Activated T-cell treated with anti-CD3 and anti-CD28 coated beads, Interleukin-2, amount 50 U/mL, for 1 hour (primary cell): ENCODE results near the gene PHYHD1.
A peak's percentile ranks its signal among the peaks of the same experiment; 100 is the strongest.
"Not testable (repeated sequence)": the region's sequence is repeated elsewhere in the genome, so short reads cannot be mapped to it uniquely, and the experiment has no call there.

Experiments used
- DNase-seq: peaks from one replicate; pipeline ENCODE4 v3.0.0-alpha.2; 2020

PHYHD1 gene

DNA sequence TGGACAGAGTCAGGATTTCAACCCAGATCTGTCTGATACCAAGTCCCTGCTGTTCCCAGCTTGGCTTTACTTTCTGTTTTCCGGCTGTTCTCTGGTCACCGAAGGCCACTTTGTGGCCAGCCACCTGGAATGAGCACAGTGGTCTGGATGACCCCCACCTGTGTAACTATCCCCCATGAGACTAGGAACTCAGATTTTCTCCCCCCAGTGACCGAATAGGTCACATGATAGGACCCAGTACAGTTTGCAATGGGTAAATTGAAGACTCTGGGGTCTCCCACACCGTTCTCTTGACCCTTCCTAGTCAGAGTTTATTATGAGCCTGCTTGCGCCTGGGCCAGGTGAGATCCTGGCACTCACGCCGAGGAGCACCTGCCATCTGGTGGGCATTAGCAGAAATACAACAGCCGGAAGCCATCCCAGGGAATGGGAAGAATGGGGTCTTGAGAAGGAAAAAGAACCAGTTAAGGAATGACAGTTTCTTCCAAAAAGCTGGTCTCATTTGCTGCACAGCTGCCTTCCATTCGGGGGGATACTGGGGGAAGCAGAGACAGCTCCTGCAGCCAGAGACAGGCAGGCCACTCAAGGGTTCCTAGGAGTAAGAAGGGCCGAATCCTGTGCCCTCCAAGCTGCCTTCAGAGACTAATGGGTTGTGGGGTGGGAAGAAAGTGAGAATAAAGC lies 7.1 kb downstream of the PHYHD1 start:
- DNase-seq = peak; percentile 61

DNA sequence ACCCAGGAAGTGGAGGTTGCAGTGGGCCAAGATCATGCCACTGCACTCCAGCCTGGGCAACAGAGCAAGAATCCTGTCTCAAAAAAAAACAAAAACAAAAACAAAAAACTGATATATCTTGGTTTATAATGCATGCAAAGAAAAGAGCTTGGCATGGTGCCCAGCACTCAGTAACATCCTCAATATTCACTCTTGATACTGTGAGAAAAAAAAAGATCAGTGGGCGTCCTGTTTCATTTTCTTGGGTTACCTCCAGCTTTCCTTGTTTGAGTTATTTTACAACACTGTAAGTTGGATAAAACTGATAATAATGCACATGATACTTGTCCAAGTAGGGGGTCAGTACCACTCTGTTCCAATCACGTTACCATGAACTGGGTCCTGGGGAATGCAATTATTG lies 7.8 kb downstream of the PHYHD1 start:
- no peak for DNase-seq

DNA sequence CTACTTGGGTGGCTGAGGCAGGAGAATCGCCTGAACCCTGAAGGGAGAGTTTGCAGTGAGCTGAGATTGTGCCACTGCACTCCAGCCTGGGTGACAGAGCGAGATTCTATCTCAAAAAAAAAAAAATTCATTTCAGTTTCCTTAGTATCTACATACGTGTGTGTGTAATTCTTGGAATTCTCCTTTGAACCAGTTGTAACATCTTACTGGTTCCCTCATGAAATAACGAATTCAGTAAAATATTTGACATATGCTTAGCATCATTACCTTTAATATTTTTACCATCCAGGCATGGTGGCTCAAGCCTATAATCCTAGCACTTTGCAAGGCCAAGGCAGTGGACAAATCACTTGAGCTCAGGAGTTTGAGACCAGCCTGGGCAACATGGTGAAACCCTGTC lies 8.8 kb downstream of the PHYHD1 start:
- no peak for DNase-seq

DNA sequence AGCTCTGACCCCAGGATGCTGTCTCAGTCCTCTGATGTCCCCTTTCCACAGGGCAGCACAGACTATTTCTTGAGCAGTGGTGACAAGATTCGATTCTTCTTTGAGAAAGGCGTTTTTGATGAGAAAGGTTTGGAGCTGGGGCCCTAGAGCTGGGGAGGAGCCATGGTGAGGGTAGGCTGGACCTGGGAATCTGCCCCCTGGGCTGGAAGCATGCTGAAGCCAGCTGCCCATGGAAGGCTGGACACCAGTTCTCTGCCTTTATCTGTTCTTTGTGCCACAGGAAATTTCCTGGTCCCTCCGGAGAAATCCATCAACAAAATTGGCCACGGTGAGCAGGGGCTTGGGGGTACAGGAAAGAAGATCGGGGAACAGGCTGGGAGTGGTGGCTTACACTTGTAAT lies 12.9 kb downstream of the PHYHD1 start:
- no peak for DNase-seq

DNA sequence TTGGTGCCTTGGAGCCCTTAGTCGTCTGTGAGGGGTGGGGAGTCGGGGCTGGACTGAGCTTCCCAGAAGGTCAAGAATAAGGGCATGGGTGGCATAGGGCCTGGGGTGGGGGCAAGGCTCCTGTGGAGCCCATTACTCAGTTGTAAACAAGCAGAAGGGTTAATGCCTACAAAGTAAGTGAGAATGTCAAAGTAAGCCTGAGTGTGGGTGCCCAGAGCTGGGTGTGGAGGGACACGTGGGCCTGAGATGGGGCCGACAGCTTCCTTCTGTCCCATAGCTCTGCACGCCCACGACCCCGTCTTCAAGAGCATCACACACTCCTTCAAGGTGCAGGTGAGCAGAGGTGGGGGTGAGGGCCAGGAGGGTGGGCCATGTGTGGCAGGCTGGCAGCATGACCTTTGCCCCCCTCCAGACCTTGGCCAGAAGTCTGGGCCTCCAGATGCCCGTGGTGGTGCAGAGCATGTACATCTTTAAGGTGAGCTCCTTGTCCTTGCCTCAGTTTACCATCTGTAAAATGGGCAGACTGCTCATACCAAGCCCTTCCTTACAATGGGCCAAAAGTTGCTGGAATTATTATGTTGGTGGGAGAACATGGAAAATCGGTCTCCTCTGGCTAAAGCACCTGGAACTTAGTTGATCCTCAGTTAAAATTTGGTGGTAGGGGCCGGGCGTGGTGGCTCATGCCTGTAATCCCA lies 15.5 kb downstream of the PHYHD1 start:
- no peak for DNase-seq

DNA sequence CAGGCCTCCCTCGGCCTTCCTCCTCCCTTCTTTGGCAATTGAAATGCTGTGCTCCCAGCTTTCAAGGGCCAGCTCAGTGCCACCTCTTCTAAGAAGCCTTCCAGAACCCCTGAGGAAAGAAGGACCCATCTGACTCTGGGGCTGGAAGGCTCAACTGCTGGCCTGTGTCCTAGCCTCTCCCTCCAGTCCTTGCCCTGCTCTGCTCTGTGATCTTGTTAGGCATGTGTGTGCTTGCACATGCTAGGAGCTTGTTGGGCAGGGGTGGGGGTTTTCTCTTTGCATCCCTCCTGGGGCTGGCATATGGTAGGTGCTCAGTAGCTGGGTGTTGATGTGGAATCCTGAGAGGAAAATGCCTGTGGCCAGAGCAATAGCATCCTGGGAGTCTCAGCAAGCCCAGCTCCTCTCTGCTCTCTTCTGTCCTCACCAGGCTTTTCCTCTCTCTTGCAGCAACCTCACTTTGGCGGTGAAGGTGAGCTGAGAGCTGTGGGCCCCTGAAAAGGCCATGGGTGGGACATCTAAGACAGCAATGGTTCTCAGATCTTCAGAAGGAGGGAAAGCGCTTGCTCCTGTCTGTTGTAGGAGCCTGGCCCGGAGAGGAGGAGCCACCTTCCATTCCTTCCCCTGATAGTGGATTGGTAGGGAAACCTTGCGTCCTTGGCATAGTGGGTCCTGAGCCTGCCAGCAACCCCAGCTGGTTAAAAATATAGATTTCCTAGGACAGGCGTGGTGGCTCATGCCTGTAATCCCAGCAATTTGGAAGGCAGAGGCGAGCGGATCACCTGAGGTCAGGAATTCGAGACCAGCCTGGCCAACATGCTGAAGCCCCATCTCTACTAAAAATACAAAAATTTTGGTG lies 16.8 kb downstream of the PHYHD1 start:
- no peak for DNase-seq

DNA sequence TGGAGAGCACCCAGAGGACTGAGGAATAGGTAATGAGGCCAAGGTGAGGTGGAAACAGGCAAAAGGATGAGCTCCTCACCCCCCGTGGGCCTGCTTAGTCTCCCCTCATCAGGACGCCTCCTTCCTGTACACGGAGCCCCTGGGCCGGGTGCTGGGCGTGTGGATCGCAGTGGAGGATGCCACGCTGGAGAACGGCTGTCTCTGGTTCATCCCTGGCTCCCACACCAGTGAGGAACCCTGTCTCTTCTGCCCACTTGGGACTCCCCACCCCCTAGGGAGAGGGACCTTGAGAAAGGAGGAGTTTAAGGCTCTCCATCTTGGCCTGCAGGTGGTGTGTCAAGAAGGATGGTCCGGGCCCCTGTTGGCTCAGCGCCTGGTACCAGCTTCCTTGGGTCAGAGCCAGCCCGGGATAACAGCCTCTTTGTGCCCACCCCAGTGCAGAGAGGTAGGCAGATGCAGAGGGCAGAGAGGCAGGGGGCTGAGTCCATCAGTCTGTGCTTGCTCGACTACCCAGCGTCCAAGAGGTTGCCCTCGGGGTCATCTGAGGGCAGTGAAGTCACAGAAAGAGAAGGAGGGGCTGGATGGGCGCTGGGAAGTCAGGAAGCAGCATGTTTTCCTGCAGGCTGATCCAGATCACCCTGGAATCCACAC lies 19.6 kb downstream of the PHYHD1 start:
- DNase-seq = no peak

DNA sequence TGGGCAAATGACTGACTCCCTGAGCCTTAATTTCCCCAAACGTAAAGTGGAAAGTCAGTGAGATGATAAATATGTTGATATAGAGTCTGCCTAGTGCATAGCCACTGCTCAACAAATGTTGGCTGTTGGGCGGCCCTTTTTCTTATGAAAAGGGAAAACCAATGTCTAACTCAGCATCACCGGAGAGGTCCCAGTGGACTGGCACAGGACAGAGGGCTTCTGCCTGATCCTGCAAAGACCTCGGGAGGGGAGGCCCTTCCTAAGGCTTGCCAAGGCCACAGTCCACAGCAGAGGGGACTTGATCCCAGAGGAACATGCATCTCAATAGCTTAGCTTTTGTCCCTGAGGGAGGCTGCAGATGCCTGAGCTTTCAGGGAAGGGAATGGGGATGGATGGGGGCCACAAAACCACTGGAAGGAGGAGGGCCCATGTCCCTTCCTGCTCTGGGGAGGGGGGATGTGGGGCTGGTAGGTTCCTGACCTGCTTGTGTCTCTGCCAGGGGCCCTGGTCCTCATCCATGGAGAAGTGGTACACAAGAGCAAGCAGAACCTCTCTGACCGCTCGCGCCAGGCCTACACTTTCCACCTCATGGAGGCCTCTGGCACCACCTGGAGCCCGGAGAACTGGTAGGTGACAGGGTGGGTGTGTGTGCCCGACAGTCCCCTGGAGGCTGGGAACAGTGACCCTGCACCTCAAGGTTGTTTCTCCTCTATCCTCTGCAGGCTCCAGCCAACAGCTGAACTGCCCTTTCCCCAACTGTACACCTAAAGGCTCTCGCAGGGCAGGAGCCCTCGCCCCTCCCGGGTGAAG lies 20.4 kb downstream of the PHYHD1 start:
- no peak for DNase-seq

DNA sequence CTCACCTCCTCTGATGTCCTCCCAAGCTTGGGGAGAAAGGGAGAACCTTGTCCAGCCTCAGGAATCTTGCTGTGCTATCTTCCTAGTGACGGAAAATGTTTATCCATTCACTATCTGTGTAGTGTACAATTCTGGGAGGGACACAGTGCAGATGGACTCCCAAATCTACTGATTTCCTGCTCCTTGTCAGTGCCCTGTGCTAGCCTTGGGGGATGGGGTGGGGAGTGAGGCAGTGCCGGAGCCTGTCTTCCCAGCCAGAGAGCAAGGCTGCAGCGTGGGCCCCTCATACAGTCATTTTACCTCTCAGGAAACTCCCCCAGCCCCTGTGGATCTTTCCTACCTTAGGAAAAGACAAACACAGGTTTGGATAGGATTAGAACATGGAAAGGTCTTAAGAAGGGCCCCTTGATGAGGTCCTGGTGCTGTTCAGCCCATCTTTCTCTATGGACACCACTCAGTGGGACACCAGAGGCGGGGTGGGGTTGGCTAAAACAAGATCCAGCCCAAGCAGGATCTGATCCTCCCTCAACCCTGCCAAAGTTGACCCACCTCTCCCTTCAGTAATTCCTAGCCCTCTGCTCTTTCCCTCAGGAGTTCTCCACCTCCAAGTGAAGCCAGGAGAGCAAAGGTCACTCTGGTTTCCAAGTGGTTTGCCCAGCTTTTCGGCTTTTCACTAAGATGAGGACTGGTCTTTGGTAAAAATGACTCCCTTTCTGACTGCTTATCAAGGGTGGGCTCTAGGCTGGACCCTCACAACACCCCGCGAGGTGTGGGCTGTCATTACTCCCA lies 23.2 kb downstream of the PHYHD1 start:
- no peak for DNase-seq

DNA sequence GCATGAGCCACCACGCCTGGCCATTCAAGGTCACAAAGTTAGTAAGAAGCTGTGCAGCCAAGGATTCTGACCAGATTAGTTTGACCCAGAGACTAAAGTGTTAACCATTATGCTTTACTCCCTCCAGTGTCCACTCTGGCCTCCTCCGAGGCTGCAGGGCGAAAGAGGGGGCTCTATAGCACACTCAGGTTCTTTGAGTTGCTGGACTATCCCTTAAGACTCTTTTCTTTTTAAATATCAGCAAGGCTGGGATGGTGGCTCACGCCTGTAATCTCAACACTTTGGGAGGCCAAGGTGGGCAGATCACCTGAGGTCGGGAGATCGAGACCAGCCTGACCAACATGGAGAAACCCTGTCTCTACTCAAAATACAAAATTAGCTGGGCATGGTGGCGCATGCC lies 24.2 kb downstream of the PHYHD1 start:
- DNase-seq = not testable (repeated sequence)

DNA sequence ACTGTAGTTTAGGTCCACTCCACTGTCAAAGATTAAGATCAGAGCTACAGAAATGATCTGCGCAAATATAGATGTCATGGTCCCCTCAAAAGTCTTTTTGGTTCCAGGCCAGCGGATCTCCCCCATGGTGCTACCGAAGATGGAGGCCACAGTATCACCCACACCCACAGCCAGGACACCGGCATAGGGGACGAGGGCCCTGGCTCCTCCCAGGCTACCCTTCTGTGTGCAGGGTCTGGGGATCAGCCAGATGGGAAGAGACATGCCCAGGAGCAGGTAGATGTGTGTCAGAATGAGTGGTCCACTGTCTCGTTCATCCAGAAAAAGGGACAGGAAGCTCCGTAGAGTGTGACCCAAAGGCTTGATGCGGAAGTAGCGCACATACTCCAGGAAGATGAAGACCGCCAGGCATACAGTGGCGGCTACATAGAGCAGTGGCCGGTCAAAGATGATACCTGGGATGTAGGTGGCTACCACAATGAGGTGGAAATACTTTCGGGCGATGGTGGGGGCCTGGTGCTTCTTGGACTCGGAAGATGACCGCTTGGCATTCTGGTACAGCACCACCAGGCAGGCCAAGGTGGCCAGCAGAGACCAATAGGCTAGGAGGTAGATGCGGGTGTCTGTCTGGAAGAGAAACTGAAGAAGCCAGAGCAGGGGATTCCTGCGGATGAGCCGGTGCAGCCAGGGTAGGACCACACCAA lies 25.2 kb downstream of the PHYHD1 start:
- DNase-seq = no peak

DNA sequence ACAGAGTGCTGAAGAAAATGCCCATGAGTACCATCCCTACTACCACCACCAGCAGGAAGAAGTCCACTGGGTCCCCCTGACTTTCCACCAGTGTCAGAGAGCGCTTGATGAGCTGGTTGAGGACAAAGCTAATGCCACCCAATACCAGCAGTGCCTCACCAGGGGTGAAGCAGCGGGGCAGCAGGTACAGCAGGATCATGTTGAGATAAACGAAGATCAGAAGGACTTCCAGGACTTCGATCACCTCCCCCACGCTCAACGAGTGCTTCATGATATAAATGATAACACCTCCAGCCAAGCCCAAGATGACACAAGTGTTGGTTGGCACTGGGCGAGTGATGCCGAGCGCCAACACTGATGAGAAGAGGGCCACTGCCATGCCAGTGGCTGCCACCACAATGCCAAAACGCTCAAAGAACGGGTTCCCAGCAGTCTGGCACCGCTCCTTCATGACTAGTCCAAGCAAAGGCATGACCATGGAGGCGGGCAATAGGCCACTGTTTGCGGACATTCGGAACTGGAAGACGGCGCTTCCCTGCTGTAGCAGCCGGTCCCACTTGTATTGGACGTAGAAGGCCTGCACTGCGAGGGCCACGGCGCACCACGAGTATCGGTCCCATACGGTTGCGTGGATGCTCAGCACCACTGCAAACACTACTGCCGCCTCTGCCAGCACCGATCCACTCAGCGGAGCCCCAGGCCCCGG lies 25.9 kb downstream of the PHYHD1 start:
- no peak for DNase-seq

DNA sequence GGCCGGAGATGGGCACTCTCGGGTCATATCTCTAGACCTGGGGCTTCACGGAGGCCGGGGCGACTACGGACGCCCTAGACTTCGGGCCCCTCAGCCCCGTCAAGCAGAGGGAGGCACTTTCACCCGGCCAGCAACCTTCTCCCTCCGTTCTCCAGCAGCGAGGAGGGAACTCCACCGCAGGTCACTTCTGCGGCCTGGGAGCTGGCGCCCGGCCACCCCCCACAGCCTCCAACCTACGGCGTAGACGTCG lies 26.4 kb downstream of the PHYHD1 start:
- DNase-seq = no peak

DNA sequence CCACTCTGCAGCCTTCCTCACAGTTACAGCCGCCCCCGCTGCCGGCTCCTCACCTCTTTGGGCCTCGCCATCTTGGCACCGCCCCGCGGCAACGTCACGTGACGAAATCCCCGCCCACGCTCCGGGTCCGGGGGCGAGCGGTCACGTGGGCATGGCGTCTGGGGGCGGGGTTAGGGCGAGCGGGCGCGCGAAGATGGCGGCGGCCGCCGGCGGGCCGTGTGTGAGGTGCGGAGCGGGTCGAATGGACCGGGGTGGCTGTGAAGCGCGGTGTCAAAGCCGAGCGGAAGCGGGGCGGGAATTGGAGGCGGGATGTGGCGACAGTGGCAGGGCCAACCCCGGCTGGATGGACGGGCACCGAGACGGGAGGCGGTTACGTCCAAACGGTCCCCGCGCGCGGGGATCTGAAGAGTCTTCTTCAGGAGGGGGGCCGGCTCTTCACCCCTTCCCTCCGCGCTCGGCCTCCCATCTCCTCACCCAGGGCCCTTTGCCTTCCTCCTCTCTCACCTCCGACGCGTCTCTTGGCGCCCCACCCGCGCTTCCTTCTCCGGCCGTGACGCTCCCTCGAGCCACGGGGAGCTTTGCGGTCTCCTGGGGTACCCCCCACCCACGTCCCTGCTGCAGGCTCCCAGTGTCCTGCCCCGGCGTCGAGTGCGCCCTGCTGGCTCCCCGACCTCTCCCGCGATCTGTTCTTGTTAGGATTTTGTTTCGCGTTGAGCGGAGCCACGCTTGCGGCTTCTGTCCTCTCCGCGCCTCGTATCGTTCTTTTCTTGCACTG lies 26.9 kb downstream of the PHYHD1 start, which contains the start of the genes DOLK and NUP188:
DOLK (minus strand) TSS at position 77 of the 775 bp plus-strand sequence. CDS start 300 bp downstream, outside the sequence.
NUP188 (plus strand) TSS at position 173 of the 775 bp plus-strand sequence; CDS start at position 194, 21 bp downstream.
- peak; percentile 100 for DNase-seq

DNA sequence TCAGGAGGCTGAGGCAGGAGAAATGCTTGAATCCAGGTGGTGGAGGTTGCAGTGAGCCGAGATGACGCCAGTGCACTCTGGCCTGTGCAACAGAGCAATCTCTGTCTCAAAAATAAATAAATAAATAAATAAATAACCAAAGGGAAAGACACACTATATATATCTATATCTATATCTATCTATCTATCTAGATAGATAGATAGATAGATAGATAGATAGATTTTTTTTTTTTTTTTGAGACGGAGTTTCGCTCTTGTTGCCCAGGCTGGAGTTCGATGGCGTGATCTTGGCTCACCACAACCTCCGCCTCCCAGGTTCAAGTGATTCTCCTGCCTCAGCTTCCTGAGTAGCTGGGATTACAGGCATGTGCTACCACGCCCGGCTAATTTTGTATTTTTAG lies 40.6 kb downstream of the PHYHD1 start:
- not testable (repeated sequence) for DNase-seq

DNA sequence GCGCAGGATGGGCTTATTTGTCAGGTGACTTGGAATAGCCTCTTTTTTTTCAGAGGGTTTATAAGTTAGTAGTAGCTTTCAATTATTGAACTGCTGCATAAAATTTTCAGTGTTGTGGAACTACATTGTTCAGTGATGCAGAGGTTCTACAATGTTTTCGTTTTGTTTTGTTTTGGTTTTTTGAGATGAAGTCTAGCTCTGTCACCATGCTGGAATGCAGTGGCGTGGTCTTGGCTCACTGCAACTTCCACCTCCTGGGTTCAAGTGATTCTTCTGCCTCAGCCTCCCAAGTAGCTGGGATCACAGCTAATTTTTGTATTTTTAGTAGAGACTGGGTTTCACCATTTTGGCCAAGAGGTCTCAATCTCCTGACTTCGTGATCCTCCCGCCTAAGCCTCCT lies 48.7 kb downstream of the PHYHD1 start:
- DNase-seq = no peak

DNA sequence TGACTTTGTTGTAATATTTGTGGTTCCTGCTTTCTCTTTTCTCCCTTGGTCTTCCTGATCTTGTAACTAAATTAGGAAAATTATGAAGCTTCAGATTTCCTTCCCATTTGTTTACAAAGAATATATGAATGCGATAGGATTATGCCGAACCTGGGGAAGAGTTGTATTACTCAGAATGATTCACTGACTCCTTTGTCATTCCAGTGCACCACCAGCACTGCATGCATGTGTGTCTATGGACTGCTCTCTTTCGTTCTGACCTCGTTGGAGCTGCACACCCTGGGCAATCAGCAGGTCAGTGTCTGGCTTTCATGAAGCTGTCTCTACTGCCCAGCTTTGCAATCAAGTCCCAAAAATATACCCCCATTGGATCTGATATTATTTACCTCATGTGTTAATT lies 52.2 kb downstream of the PHYHD1 start:
- DNase-seq = no peak

DNA sequence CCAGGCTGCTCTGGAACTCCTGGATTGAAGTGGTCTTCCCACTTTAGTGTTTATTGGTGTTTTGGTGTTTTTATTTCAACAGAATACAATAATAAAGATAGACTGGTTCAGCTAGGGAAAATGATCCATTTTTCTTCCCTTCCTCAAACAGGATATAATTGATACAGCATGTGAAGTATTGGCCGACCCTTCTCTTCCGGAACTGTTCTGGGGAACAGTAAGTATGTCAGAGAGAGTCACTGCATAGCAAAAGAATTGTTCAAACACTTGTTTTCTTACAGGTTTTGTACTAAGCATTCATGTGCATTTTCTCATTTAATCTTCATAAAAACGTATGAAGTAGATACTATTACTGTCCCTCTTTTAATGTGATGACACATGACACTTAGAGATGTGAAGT lies 58.3 kb downstream of the PHYHD1 start:
- DNase-seq = no peak

DNA sequence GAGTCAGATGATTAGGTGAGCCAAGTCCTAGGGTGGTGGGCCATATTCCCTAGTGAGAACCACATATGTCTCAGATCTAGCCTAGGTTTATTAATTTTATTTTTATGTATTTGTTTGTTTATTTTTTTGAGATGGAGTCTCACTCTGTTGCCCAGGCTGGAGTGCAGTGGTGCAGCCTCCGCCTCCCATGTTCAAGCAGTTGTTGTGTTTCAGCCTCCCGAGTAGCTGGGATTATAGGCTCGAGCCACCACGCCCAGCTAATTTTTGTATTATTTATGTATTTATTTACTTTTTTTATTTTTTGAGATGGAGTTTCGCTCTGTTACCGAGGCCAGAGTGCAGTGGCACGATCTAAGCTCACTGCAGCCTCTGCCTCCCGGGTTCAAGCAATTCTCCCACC lies 62.8 kb downstream of the PHYHD1 start:
- DNase-seq = no peak

DNA sequence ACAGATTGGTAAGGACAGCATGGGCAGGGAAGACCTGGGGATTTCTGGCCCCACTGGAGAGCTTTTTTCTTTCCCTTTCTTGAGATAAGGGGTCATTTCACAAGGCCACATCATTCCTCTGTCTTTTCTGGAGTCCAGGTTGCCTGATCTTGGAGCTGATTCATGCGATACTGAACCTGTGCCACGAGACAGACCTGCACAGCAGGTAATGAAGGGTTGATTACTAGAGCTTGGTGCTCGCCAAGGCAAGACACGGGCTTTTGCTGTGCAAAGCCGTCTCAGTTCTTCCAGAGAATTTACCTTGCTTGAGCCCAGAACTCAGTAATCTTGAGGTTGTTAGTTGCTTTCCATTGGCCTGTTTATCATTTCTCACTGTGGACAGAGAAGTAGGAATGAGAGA lies 65.9 kb downstream of the PHYHD1 start:
- no peak for DNase-seq
